GM23338 (cell line): ENCODE measurements around the gene PRR35. TPM values are rescaled to one million over a fixed set of nuclear protein-coding genes. Genes with fewer than 3 reads are reported as not detected.

Experiments
- ATAC-seq: fragments of 200-7000 bp; cut with Tn5 transposase; 3 replicates; pipeline ENCODE4 v1.9.1; 2020
- DNase-seq: peaks from one replicate; pipeline ENCODE4 v3.0.0-alpha.2; 2015; ENCODE audit warnings: low spot score
- H2AFZ ChIP-seq: fragments of 200-600 bp; sonication (generic); 2 replicates; pipeline ENCODE4 v1.8.0; 2016; ENCODE audit warnings: antibody characterized with exemption, mild to moderate bottlenecking, moderate library complexity
- H3F3A ChIP-seq: fragments of 200-600 bp; sonication (generic); replicated peaks from 2 replicates; pipeline ENCODE4 v1.8.0; 2017; ENCODE audit warnings: antibody characterized with exemption, mixed run types, low read depth
- H3K27ac ChIP-seq: fragments of 200-600 bp; sonication (generic); 2 replicates; pipeline ENCODE4 v1.6.1; 2016; ENCODE audit warnings: low read depth
- H3K27me3 ChIP-seq: fragments of 200-600 bp; sonication (generic); 2 replicates; pipeline ENCODE4 v1.8.0; 2016; ENCODE audit warnings: mild to moderate bottlenecking, mixed run types, moderate library complexity; ENCODE audit not compliant: insufficient read depth
- H3K36me3 ChIP-seq: fragments of 200-600 bp; sonication (generic); 2 replicates; pipeline ENCODE4 v1.8.0; 2016; ENCODE audit warnings: mild to moderate bottlenecking; ENCODE audit not compliant: insufficient read depth
- H3K4me1 ChIP-seq: fragments of 200-600 bp; sonication (generic); 2 replicates; pipeline ENCODE4 v1.8.0; 2016; ENCODE audit warnings: mild to moderate bottlenecking, moderate library complexity; ENCODE audit not compliant: insufficient read depth
- H3K4me2 ChIP-seq: fragments of 200-600 bp; sonication (generic); 2 replicates; pipeline ENCODE4 v1.7.1; 2017; ENCODE audit warnings: mixed run types
- H3K4me3 ChIP-seq: fragments of 200-600 bp; sonication (generic); 2 replicates; pipeline ENCODE4 v1.6.1; 2016; ENCODE audit warnings: mixed run types
- H3K79me2 ChIP-seq: fragments of 200-600 bp; sonication (generic); replicated peaks from 2 replicates; pipeline ENCODE4 v1.8.0; 2017; ENCODE audit warnings: mild to moderate bottlenecking; ENCODE audit not compliant: insufficient read depth
- H3K9me2 ChIP-seq: fragments of 200-600 bp; sonication (generic); 2 replicates; pipeline ENCODE4 v1.8.0; 2017; ENCODE audit not compliant: insufficient read depth
- H4K20me1 ChIP-seq: fragments of 200-600 bp; sonication (generic); replicated peaks from 2 replicates; pipeline ENCODE4 v1.8.0; 2017; ENCODE audit warnings: mild to moderate bottlenecking; ENCODE audit not compliant: insufficient read depth
- H3K27ac Mint-ChIP-seq: 2 replicates; pipeline ENCODE4 v1.8.0; 2020; ENCODE audit warnings: inconsistent platforms, mild to moderate bottlenecking, moderate library complexity, mixed read lengths
- H3K27me3 Mint-ChIP-seq: 3 replicates; pipeline ENCODE4 v1.8.0; 2022; ENCODE audit warnings: low read depth, mild to moderate bottlenecking, moderate library complexity, mixed read lengths, inconsistent platforms; ENCODE audit not compliant: insufficient read depth, poor library complexity
- H3K36me3 Mint-ChIP-seq: 3 replicates; pipeline ENCODE4 v1.8.0; 2021; ENCODE audit warnings: low read depth, mild to moderate bottlenecking, inconsistent platforms, moderate library complexity, mixed read lengths
- H3K4me1 Mint-ChIP-seq: 3 replicates; pipeline ENCODE4 v1.8.0; 2020; ENCODE audit warnings: mild to moderate bottlenecking, inconsistent platforms, mixed read lengths
- H3K4me3 Mint-ChIP-seq: 3 replicates; pipeline ENCODE4 v1.8.0; 2021; ENCODE audit warnings: moderate library complexity, mild to moderate bottlenecking, inconsistent platforms, mixed read lengths
- H3K9me3 Mint-ChIP-seq: 3 replicates; pipeline ENCODE4 v1.8.0; 2020; ENCODE audit warnings: moderate library complexity, mild to moderate bottlenecking, inconsistent platforms, mixed read lengths
- CREB1 ChIP-seq: fragments of 250-450 bp; sonication (Bioruptor Pico); IDR thresholded peaks from 2 replicates; pipeline ENCODE4 v1.5.0; 2020; ENCODE audit warnings: low read depth, mild to moderate bottlenecking, moderate library complexity
- CTCF ChIP-seq, 2 experiments: fragments of 200-600 bp in 1 of 2; sonication (generic) in 1 of 2; conservative IDR thresholded peaks; 2 replicates each; pipeline versions ENCODE4 v1.5.1 to v1.6.1; 2016 to 2017; ENCODE audit warnings: antibody characterized with exemption in 2 of 2, low read depth in 2 of 2, mild to moderate bottlenecking in 2 of 2, moderate library complexity in 1 of 2
- EZH2phosphoT487 ChIP-seq: fragments of 200-600 bp; sonication (generic); IDR thresholded peaks from one replicate; pipeline ENCODE4 v1.8.1; 2018; ENCODE audit warnings: antibody characterized with exemption; ENCODE audit not compliant: unreplicated experiment
- JUNB ChIP-seq: IDR thresholded peaks from one replicate; pipeline ENCODE4 v1.6.1; 2016; ENCODE audit warnings: antibody characterized with exemption; ENCODE audit not compliant: unreplicated experiment
- NANOG ChIP-seq: IDR thresholded peaks from 2 replicates; pipeline ENCODE4 v1.6.1; 2016; ENCODE audit warnings: antibody characterized with exemption, borderline replicate concordance
- REST ChIP-seq: IDR thresholded peaks from one replicate; pipeline ENCODE4 v1.6.1; 2018; ENCODE audit warnings: antibody characterized with exemption; ENCODE audit not compliant: unreplicated experiment
- STAT1 ChIP-seq: IDR thresholded peaks from one replicate; pipeline ENCODE4 v1.6.1; 2016; ENCODE audit warnings: antibody characterized with exemption; ENCODE audit not compliant: unreplicated experiment
- polyA plus RNA-seq: library from polyadenylated mRNA; unstranded; fragments of >200 nt; fragmentation: Nextera tagmentation; extraction: Ambion mirVana; gene quantifications from 2 replicates; pipeline ENCODE4 v1.2.1, GENCODE V29; 2016
- total RNA-seq: library from RNA; depleted of rRNA; stranded (reverse); fragments of >200 nt; shearing (Covaris generic); gene quantifications from 2 replicates; pipeline ENCODE4 v1.2.3, GENCODE V29; 2014

The PRR35 gene
- total and polyA plus RNA-seq, 2 experiments from 2014 or later, result 0.32 to 1.4 TPM

- no peak for TF ChIP-seq REST
Measured at GRCh38 chr16:588889-589657, 28.9 kb downstream of the PRR35 start (continued).

- Histone ChIP-seq H4K20me1 (peaks cover 28% of the 10 kb centered on the region), H3K4me2 (peak within 1 kb of the TSS; percentile 88), H3F3A (peaks cover 8% of the 10 kb centered on the region; the same call in 1 of the 2 replicates), H3K4me1 (no peaks in the 10 kb centered on the region), H3K4me3 (peak within 1 kb of the TSS; percentile 98), H3K9me2 (no peaks in the 10 kb centered on the region), H3K27ac (peak within 1 kb of the TSS; percentile 99), H2AFZ (peak within 1 kb of the TSS; percentile 91), H3K27me3 (peaks cover 30% of the 10 kb centered on the region), H3K36me3 (no peaks in the 10 kb centered on the region), H3K79me2 (peaks cover 27% of the 10 kb centered on the region)
- no peaks in the 10 kb centered on the region; the same call in 1 of the 3 replicates for H3K9me3 Mint-ChIP-seq
- H3K4me3 Mint-ChIP-seq, result peak within 1 kb of the TSS; percentile 87
- ATAC-seq, result peak; percentile 85
- H3K27ac Mint-ChIP-seq, result peak within 1 kb of the TSS; percentile 99
- peaks cover 3% of the 10 kb centered on the region; the same call in 1 of the 3 replicates for H3K36me3 Mint-ChIP-seq
- peaks cover 32% of the 10 kb centered on the region for H3K27me3 Mint-ChIP-seq
- no peak for TF ChIP-seq NANOG
- no peak for TF ChIP-seq EZH2phosphoT487
- TF ChIP-seq CREB1 (CRISPR knock-in tag), result peak; percentile 76
- TF ChIP-seq JUNB, result no peak
- TF ChIP-seq CTCF (conservative IDR thresholded peaks at IDR 0.05; ENCODE audit: low read depth in 2 of 2), result peak in 1 of 2 experiments; percentile 20; a peak in 1 of 4 replicates
- no peak for TF ChIP-seq STAT1
- H3K4me1 Mint-ChIP-seq, result peaks cover 16% of the 10 kb centered on the region
- peak; percentile 98 for DNase-seq
Measured at GRCh38 chr16:589658-590187, 29.5 kb downstream of the PRR35 start, which contains the start of gene RAB40C. Gene RAB40C (plus strand): TSS chr16:590066. CDS start chr16:590292, 226 bp downstream.
